Measurements from ENCODE around the gene EMC6.

Gene EMC6

DNA sequence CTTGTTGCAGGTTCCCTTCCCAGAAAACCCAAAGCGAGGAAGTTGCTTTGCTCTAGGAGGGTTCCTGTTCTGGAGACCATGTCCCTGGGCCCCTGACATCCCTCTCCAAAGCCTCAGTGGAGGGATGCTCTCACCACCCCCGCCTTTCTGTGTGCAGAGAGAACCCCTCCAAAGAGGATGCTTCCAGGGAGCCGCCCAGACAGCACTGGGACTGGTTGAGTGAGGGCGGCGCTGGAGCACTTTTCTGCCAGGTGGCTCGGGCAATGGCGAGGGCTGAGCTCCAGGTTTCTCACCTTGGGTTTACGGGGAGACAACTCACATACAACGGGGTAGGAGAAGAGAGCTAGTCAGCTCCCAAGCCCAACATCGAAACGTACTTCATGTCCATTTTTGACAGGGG, 7.3 kb downstream of the EMC6 start:
- H3K4me3 ChIP-seq (ENCODE audit: insufficient read length, low read depth): no peak overlapping the region
- no peaks in the 10 kb centered on the region for H3K27me3 ChIP-seq (ENCODE audit: insufficient read depth, insufficient read length)
- peaks cover 9% of the 10 kb centered on the region for H3K36me3 ChIP-seq (ENCODE audit: insufficient read depth, insufficient read length, low read length)
- H3K9ac ChIP-seq (ENCODE audit: insufficient read length, low read depth): no peak overlapping the region
- H3K9me3 ChIP-seq (ENCODE audit: insufficient read depth, low read length): no peaks in the 10 kb centered on the region
- DNase-seq (ENCODE audit: low read depth, low spot score): no peak
- peaks cover 12% of the 10 kb centered on the region for H3K4me1 ChIP-seq (ENCODE audit: insufficient read depth, insufficient read length)
- TF ChIP-seq ZNF274 (IDR thresholded peaks at IDR 0.05; ENCODE audit: low read depth, low read length) (no peak), SUZ12 (IDR thresholded peaks at IDR 0.05; ENCODE audit: extremely low read depth, insufficient read depth, insufficient read length) (no peak), YY1 (IDR thresholded peaks at IDR 0.05; ENCODE audit: insufficient read depth, insufficient read length) (no peak)

DNA sequence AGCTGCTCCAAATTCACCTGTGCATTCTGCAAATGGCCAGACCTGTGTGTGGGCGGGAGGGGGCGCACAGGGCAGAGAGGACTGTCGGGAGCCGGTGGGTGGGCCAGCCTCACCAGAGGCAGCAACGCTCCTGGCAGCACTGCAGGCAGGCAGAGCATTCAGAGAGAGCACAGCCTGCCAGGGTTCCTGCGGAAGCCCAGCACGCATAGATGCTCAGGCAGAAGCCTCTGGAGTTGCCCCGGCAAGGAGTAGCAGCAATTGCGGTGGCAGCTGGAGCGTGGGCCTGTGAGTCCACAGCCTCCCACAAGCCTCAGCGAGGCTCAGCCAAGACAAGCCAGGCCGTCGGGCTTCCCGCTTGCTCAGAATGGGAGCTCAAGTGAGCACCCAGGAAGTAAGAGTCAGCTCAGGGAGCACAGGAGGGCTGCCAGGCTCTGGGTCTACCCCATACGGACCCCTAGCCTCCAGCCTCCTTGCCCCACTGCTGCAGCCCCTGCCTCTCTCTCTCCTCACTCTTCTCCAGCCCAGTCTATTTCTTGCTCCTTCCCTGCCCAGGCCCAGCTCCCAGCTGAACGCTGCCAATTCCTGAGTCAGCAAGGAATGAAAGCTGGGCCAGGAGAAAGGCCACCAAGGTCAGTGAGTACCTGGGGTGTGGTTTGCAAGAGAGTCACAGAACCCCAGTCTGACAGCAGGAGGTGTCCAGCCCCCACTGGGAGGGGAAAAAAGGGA, 9.6 kb downstream of the EMC6 start:
- peaks cover 10% of the 10 kb centered on the region for H3K4me1 ChIP-seq (ENCODE audit: insufficient read depth, insufficient read length)
- H3K9ac ChIP-seq (ENCODE audit: insufficient read length, low read depth): peak overlapping the region; percentile 32
- H3K9me3 ChIP-seq (ENCODE audit: insufficient read depth, low read length): no peaks in the 10 kb centered on the region
- H3K4me3 ChIP-seq (ENCODE audit: insufficient read length, low read depth): no peak overlapping the region
- no peak for DNase-seq (ENCODE audit: low read depth, low spot score)
- no peaks in the 10 kb centered on the region for H3K27me3 ChIP-seq (ENCODE audit: insufficient read depth, insufficient read length)
- TF ChIP-seq YY1 (IDR thresholded peaks at IDR 0.05; ENCODE audit: insufficient read depth, insufficient read length) (no peak), ZNF274 (IDR thresholded peaks at IDR 0.05; ENCODE audit: low read depth, low read length) (no peak), SUZ12 (IDR thresholded peaks at IDR 0.05; ENCODE audit: extremely low read depth, insufficient read depth, insufficient read length) (no peak)
- H3K36me3 ChIP-seq (ENCODE audit: insufficient read depth, insufficient read length, low read length): no peaks in the 10 kb centered on the region

DNA sequence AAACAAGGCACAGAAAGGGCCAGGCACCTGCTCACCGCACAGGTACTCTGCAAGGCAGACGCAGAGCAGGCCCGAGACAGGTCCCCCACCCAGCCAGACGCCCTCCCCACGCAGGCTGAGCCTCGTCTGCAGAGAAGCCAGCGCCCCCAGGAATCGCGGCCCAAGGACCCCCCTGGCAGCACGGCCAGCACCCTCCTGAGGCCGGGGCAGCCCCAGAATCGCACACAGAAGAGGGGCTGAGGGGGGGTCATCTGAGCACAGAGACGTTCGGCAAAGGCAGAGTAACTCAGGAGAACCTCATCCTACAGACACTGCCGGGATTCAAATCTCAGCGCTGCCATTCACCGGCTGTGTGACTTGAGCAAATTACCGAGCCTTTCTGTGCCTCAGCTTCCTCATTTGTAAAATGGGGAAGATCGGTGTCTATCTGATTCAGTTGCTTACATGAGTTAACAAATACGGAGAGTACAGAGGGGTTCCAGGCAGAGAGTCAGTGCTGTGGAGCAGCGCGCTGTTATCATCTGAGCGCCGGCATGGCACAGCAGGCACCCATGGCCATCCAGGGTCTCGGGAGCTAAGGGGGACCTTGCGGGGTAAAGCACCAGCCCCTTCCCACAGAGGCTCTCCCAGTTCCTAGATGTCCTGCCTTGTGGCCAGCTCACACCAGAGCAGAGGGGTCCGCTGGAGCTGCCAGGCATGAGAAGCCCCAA, 10.4 kb downstream of the EMC6 start:
- peaks cover 10% of the 10 kb centered on the region for H3K4me1 ChIP-seq (ENCODE audit: insufficient read depth, insufficient read length)
- no peak overlapping the region for H3K4me3 ChIP-seq (ENCODE audit: insufficient read length, low read depth)
- TF ChIP-seq ZNF274 (IDR thresholded peaks at IDR 0.05; ENCODE audit: low read depth, low read length): no peak
- TF ChIP-seq YY1 (IDR thresholded peaks at IDR 0.05; ENCODE audit: insufficient read depth, insufficient read length): no peak
- H3K36me3 ChIP-seq (ENCODE audit: insufficient read depth, insufficient read length, low read length): no peaks in the 10 kb centered on the region
- no peak overlapping the region for H3K9ac ChIP-seq (ENCODE audit: insufficient read length, low read depth)
- DNase-seq (ENCODE audit: low read depth, low spot score): no peak
- H3K9me3 ChIP-seq (ENCODE audit: insufficient read depth, low read length): no peaks in the 10 kb centered on the region
- H3K27me3 ChIP-seq (ENCODE audit: insufficient read depth, insufficient read length): no peaks in the 10 kb centered on the region

DNA sequence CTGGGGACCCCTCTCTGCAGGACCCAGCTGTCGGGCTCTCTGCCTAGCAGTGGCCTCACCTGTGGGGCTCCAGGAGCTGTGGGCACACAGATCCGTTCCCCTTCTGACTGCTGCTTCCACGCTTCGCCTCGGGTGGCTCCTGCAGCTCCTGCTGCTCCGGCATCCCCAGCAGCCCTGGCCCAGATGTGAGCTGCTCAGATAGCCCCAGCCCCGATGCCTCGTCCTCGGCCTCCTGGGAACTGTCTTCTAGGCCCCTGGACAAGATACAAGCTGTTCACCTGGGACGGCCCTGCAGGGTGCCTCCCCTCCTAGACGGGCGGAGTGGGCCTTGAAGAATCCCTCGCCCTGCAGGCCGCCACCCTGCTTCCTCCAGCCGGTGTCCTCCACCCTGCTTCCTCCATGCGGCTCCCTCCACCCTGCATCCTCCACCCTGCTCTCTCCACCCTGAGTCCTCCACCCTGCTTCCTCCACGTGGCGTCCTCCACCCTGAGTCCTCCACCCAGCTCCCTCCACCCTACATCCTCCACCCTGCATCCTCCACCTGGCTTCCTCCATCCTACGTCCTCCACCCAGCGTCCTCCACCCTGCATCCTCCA, 11.0 kb downstream of the EMC6 start:
- no peak for TF ChIP-seq SUZ12 (IDR thresholded peaks at IDR 0.05; ENCODE audit: extremely low read depth, insufficient read depth, insufficient read length)
- Histone ChIP-seq H3K9me3 (ENCODE audit: insufficient read depth, low read length) (no peaks in the 10 kb centered on the region), H3K4me3 (ENCODE audit: insufficient read length, low read depth) (no peak overlapping the region), H3K4me1 (ENCODE audit: insufficient read depth, insufficient read length) (peaks cover 10% of the 10 kb centered on the region), H3K27me3 (ENCODE audit: insufficient read depth, insufficient read length) (no peaks in the 10 kb centered on the region), H3K9ac (ENCODE audit: insufficient read length, low read depth) (no peak overlapping the region), H3K36me3 (ENCODE audit: insufficient read depth, insufficient read length, low read length) (no peaks in the 10 kb centered on the region)
- DNase-seq (ENCODE audit: low read depth, low spot score): no peak

DNA sequence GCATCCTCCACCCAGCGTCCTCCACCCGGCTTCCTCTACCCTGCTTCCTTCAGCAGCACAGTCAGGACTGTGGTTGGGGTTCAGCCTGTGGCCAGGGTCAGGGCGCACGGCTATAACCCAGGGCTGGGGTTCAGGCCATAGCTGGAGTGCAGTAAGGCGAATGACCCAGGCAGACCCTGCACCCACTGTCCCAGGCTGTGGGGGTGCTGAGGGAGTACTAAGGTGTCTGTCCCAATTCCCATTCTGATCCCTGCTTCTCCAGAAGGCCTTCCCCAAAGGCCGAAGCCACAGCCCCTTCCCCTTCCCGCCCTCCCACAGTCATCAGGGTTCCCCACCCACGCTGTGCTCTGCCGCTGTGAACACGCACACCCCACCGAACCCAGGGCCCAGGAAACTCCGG, 12.4 kb downstream of the EMC6 start:
- Histone ChIP-seq H3K4me1 (ENCODE audit: insufficient read depth, insufficient read length) (peaks cover 10% of the 10 kb centered on the region), H3K4me3 (ENCODE audit: insufficient read length, low read depth) (no peak overlapping the region), H3K9me3 (ENCODE audit: insufficient read depth, low read length) (no peaks in the 10 kb centered on the region), H3K27me3 (ENCODE audit: insufficient read depth, insufficient read length) (no peaks in the 10 kb centered on the region), H3K9ac (ENCODE audit: insufficient read length, low read depth) (no peak overlapping the region), H3K36me3 (ENCODE audit: insufficient read depth, insufficient read length, low read length) (no peaks in the 10 kb centered on the region)
- TF ChIP-seq SUZ12 (IDR thresholded peaks at IDR 0.05; ENCODE audit: extremely low read depth, insufficient read depth, insufficient read length) (no peak), ZNF274 (IDR thresholded peaks at IDR 0.05; ENCODE audit: low read depth, low read length) (no peak), YY1 (IDR thresholded peaks at IDR 0.05; ENCODE audit: insufficient read depth, insufficient read length) (no peak)
- DNase-seq (ENCODE audit: low read depth, low spot score): no peak

DNA sequence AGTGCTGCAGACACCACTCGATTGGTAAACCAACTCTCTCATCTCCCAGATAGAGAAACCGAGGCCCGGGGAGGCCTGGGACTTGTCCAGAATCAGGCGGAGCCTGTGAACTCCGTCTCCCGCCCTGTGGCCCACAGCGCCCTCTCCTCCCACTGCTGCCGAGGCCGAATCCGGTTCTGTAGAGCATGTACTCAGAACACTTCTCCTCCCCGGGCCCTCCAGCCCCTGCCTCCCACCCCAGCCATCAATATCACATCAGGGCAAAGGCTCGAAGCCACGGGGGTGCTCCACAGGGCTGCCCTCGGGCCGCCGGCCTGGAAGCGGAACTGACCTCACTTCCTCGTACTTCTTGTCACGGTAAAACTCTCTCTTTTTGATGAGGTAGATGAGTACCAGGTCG, 13.0 kb downstream of the EMC6 start:
- H3K27me3 ChIP-seq (ENCODE audit: insufficient read depth, insufficient read length): no peaks in the 10 kb centered on the region
- DNase-seq (ENCODE audit: low read depth, low spot score): no peak
- H3K4me3 ChIP-seq (ENCODE audit: insufficient read length, low read depth): no peak overlapping the region
- H3K9ac ChIP-seq (ENCODE audit: insufficient read length, low read depth): no peak overlapping the region
- H3K9me3 ChIP-seq (ENCODE audit: insufficient read depth, low read length): no peaks in the 10 kb centered on the region
- H3K36me3 ChIP-seq (ENCODE audit: insufficient read depth, insufficient read length, low read length): no peaks in the 10 kb centered on the region
- H3K4me1 ChIP-seq (ENCODE audit: insufficient read depth, insufficient read length): peaks cover 10% of the 10 kb centered on the region
- no peak for TF ChIP-seq YY1 (IDR thresholded peaks at IDR 0.05; ENCODE audit: insufficient read depth, insufficient read length)
- TF ChIP-seq SUZ12 (IDR thresholded peaks at IDR 0.05; ENCODE audit: extremely low read depth, insufficient read depth, insufficient read length): no peak
- no peak for TF ChIP-seq ZNF274 (IDR thresholded peaks at IDR 0.05; ENCODE audit: low read depth, low read length)

DNA sequence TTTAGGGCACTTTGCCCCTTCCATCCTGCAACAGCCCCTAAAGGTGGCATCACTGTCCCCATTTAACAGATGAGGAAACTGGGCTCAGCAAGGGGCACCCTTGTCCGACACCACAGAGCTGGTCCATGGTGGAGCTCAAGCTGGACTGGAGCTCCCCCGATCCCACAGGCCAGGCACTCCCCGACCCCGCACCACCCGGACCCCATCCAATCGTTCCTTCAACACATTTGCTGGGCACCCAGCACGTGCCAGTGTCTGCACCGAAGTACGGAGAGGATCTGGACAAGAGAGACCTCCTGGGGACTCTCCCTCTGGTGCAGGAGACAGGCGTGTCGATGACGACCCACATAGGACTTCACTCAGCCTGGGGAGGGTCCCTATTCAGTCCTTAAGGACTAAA, 13.4 kb downstream of the EMC6 start:
- H3K9ac ChIP-seq (ENCODE audit: insufficient read length, low read depth): no peak overlapping the region
- no peaks in the 10 kb centered on the region for H3K27me3 ChIP-seq (ENCODE audit: insufficient read depth, insufficient read length)
- H3K36me3 ChIP-seq (ENCODE audit: insufficient read depth, insufficient read length, low read length): no peaks in the 10 kb centered on the region
- peaks cover 10% of the 10 kb centered on the region for H3K4me1 ChIP-seq (ENCODE audit: insufficient read depth, insufficient read length)
- no peak for DNase-seq (ENCODE audit: low read depth, low spot score)
- TF ChIP-seq YY1 (IDR thresholded peaks at IDR 0.05; ENCODE audit: insufficient read depth, insufficient read length) (no peak), SUZ12 (IDR thresholded peaks at IDR 0.05; ENCODE audit: extremely low read depth, insufficient read depth, insufficient read length) (no peak), ZNF274 (IDR thresholded peaks at IDR 0.05; ENCODE audit: low read depth, low read length) (no peak)
- H3K4me3 ChIP-seq (ENCODE audit: insufficient read length, low read depth): no peak overlapping the region
- H3K9me3 ChIP-seq (ENCODE audit: insufficient read depth, low read length): no peaks in the 10 kb centered on the region

Measured in NT2/D1 (cell line).